ENCODE data around the gene BCCIP.

The BCCIP gene

DNA sequence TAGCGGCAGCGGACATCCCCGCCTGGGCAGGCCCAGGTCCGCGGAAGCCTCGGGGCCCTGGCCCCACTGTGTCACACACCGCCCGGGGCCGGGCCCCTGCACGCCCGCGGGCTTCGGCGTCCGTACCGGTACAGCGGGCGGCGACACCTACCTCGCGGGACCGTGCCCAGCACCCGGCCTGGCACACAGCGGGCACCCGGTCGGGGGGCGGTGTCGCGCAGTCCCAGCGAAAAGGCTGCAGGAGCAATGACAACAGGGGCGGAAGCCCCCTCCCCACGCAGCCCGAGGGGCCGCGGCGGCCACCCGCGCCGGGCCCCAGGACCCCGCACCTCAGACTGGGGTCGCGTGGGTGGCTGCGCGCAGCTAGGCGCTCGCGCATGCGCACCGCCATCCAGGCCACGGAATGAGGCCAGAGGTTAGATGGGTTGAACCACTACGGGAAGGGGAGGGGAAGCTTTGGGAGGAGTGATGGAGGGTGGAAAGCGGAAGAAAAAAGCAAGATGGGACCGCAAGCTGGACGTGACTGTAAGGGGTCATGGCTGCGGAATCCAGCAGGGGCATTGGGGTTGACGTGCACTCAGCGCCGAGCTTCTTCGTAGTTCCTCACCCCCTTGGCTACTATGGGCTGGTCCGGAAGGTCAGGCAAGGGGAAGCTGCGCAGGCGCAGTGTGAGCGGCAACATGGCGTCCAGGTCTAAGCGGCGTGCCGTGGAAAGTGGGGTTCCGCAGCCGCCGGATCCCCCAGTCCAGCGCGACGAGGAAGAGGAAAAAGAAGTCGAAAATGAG is at the start of gene BCCIP, which contains the start of gene UROS:
Gene BCCIP, plus strand, starts transcription at position 669 of the 785 bp plus-strand sequence. Its CDS starts 12 bp downstream, at position 681.
Gene UROS, minus strand, starts transcription at position 381 of the 785 bp plus-strand sequence. CDS start 6,759 bp downstream, outside the sequence.
- TF ChIP-seq, protein P1, sequence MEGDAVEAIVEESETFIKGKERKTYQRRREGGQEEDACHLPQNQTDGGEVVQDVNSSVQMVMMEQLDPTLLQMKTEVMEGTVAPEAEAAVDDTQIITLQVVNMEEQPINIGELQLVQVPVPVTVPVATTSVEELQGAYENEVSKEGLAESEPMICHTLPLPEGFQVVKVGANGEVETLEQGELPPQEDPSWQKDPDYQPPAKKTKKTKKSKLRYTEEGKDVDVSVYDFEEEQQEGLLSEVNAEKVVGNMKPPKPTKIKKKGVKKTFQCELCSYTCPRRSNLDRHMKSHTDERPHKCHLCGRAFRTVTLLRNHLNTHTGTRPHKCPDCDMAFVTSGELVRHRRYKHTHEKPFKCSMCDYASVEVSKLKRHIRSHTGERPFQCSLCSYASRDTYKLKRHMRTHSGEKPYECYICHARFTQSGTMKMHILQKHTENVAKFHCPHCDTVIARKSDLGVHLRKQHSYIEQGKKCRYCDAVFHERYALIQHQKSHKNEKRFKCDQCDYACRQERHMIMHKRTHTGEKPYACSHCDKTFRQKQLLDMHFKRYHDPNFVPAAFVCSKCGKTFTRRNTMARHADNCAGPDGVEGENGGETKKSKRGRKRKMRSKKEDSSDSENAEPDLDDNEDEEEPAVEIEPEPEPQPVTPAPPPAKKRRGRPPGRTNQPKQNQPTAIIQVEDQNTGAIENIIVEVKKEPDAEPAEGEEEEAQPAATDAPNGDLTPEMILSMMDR (IDR thresholded peaks at IDR 0.05) = no peak; the same call in 1 of the 2 replicates

DNA sequence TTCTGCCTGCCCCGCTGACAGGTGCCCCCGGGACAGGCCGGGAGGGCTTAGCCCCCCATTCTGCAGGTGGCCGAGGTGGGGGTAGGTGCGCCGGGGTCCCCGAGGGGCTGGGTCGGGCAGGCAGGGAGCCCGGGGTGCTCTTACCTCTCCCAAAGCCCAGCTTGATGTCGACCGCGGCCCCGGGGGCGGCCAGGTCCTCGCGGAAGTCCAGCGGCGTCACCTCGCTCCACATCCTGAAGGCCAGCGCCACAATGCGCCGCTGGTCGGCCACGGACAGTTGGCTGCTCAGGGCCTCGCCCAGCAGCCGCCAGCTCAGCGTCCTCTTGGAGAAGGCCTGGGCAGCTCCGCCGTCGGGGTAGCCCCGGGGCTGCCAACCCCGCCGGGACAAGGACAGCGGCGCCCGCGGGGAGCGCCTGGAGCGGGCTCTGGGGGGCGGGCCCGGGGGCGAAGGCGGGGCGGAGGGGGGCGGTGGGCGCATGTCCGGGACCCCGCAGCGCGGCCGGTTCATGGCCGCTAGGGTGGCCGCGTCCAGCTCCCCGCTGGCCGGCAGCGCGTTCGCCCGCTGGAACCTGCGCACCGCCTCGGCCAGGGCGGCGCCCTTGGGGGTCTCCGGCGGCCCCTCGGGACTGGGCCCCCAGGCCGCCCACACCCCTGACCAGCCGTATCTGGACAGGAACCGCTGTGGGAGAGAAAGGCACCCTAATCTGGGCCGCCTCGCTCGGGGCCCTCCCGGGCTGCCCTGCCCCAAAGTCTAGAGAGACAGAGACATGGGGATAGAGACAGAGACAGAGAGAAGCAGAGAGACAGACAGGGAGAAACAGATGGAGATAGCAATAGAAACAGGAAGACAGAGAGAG is 49.4 kb upstream of the BCCIP start:
- TF ChIP-seq, protein P1 (IDR thresholded peaks at IDR 0.05) = no peak

DNA sequence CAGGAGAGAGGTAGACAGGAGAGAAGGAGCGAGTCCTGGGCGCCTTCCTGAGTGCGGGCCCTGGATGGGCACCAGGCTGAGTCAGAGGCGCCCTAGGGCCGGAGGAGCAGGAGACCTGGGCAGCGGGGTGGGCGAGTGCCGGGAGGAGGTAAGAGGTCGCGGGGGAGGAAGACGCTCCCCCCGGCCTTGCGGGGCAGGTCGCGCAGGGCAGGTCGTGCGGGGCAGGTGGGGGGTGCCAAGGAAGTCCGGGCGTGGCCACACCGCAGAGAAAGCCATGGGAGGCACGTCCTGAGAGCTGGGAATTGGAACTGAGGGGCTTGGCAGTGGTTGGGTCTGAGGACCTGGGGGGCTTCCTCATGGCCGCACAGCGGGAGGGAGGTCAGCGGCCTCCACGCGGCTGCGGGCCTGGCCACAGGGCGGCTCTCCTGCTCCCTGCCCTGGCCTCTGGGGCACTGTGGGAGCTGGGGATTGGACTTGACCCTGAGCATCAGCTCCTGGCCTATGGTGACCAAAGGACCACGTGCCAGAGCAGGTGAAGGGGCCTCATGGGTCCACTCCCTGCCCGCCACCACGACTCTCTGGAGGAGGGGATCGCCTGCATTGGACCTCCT is 48.7 kb upstream of the BCCIP start:
- TF ChIP-seq, protein P1 (IDR thresholded peaks at IDR 0.05) = no peak

DNA sequence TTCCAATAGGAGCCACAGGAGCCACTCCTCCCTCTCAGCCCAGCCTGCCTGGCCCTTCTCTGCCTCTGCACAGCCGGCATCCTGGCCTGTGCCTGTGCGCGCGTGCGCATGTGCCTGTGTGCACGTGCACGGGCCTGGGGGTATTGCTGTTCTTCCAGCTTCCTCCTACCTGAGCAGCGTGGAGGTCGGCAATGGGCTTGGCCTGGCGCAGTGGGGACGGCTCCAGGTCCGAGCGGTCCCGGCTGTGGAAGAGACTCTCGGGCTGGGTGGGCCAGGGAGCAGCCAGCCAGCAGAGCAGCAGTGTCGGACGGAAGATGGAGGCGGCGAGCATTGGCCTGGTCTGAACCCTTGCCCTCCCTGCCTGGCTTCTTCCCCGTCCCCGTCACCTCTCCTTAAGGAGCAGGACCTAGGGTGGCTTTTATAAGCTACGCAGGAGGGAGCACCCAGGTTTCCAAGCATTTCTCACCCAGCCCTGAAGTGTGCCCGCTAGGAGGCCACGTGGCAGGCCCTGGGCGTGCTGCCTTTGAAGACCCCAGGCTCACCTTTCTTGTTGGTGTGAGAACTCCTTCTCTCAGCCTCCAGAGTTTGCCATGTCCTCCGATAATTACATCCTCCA is 47.7 kb upstream of the BCCIP start, which contains the start of gene MMP21:
Gene MMP21, minus strand, starts transcription at position 331 of the 616 bp plus-strand sequence. Its CDS starts 0 bp downstream, at position 331.
- TF ChIP-seq, protein P1 (IDR thresholded peaks at IDR 0.05) = no peak

DNA sequence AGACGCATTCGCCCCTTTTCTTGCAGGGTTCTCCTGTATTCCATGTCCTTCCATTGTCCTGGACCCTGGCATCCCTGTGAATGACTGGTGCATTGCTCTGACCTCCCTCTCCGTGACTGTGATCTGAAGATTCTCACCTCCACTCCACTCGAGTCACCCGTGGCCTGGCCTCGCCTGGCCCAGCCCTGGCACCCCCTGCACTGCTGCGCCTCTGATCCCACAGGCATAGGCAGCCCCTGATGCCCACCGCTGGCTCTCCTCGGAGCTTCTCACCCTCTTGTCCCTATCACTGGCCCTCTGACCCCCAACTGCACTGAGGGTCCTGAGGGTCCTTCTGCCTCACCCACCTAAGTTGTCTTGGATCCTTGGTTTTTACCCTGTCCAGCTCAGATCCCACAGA is 45.5 kb upstream of the BCCIP start:
- TF ChIP-seq, protein P1 (IDR thresholded peaks at IDR 0.05) = no peak

DNA sequence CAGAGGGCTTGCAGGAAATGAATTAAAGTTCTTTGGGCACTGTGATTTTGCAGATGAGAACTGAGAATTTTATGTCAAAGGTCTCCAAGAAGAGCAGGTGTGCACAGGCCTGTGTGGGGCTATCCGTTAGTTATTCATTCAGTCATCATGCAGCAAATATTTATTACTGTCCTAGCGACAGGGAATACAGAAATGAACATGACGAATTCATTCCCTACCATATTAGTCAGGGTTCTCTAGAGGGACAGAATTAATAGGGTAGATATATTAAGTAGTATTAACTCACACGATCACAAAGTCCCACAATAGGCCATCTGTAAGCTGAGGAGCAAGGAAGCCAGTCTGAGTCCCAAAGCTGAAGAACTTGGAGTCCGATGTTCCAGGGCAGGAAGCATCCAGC is 44.8 kb upstream of the BCCIP start:
- TF ChIP-seq, protein P1 (IDR thresholded peaks at IDR 0.05) = no peak

Measured in LNCAP (cell line).